Measurements from ENCODE around the gene DNAAF9.

DNA sequence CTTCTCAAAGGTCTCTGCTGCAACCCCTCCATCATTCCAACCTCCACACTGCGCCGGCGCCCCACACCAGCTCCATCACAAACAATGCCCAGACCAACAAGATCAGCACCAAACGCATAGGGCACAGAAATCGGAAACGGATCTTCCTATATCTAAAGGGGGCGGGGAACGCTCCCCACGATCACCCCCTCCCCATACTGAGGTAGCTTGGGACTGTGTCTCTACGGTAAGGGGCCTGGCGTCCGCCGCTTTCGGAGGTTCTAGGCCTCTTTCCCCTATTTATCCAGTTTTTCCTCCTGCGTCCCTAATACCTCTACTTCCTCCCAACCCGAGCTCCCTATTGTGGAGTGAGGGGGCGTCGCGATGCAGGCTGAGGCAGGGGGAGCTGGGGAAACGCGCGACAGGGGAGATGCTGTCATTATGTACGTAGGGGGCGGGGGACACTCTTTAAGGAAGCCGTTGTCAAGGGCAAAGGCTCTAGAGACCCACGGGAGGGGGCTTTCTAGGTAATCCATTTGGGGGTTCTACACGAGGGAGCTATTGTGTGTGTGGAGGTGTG is 909 bp downstream of the DNAAF9 start:
- TF ChIP-seq, protein P1, sequence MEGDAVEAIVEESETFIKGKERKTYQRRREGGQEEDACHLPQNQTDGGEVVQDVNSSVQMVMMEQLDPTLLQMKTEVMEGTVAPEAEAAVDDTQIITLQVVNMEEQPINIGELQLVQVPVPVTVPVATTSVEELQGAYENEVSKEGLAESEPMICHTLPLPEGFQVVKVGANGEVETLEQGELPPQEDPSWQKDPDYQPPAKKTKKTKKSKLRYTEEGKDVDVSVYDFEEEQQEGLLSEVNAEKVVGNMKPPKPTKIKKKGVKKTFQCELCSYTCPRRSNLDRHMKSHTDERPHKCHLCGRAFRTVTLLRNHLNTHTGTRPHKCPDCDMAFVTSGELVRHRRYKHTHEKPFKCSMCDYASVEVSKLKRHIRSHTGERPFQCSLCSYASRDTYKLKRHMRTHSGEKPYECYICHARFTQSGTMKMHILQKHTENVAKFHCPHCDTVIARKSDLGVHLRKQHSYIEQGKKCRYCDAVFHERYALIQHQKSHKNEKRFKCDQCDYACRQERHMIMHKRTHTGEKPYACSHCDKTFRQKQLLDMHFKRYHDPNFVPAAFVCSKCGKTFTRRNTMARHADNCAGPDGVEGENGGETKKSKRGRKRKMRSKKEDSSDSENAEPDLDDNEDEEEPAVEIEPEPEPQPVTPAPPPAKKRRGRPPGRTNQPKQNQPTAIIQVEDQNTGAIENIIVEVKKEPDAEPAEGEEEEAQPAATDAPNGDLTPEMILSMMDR (IDR thresholded peaks at IDR 0.05 in 2 of 3, conservative IDR thresholded peaks at IDR 0.05 in 1 of 3; ENCODE audit: borderline replicate concordance in 1 of 3, insufficient read depth in 1 of 3, low read depth in 2 of 3, low read length in 2 of 3) = no peak
- no peak for TF ChIP-seq RAD21 (IDR thresholded peaks at IDR 0.05; ENCODE audit: low read depth)
- TF ChIP-seq SIN3A (IDR thresholded peaks at IDR 0.05; ENCODE audit: low read depth) = no peak
- no peak for TF ChIP-seq JUND (IDR thresholded peaks at IDR 0.05)
- TF ChIP-seq POLR2A (IDR thresholded peaks at IDR 0.05; ENCODE audit: borderline replicate concordance, extremely low read depth, insufficient read depth, insufficient read length) = no peak
- TF ChIP-seq, protein P2, sequence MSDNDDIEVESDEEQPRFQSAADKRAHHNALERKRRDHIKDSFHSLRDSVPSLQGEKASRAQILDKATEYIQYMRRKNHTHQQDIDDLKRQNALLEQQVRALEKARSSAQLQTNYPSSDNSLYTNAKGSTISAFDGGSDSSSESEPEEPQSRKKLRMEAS (IDR thresholded peaks at IDR 0.05) = no peak
- no peak for TF ChIP-seq SP1 (IDR thresholded peaks at IDR 0.05; ENCODE audit: low read depth)
- no peak for TF ChIP-seq ZFX (IDR thresholded peaks at IDR 0.05)
- no peak for TF ChIP-seq EZH2phosphoT487 (IDR thresholded peaks at IDR 0.05; ENCODE audit: borderline replicate concordance)
